GM18505 (cell line): Measurements from ENCODE around the gene BMP7.

Experiments used
- ATAC-seq: cut with Tn5 transposase; IDR thresholded peaks from one replicate; pipeline ENCODE4 v1.9.1; 2021; ENCODE audit not compliant: unreplicated experiment
- POLR2A ChIP-seq: IDR thresholded peaks from 4 replicates; pipeline ENCODE4 v1.6.1; 2011; ENCODE audit warnings: borderline replicate concordance; ENCODE audit not compliant: insufficient read depth, insufficient read length; ENCODE audit errors: extremely low read depth

BMP7 gene

GRCh38 chr20:57294550-57294949 is 28.1 kb upstream of the BMP7 start:
- no peak for ATAC-seq

DNA sequence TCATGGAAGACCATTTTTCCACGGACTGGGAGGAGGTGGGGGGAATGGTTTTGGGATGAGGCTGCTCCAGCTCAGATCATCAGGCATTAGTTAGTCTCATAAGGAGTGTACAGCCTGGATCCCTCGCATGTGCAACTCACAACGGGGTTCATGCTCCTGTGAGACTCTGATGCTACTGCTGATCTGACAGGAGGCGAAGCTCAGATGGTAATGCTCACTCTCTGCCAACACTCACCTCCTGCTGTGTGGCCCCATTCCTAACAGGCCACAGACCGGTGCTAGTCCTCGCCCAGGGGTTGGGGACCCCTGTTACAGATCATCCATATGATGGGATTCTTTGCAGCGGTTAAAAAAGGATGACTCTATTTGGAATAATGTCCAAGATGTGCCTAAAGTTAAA is 27.6 kb upstream of the BMP7 start:
- TF ChIP-seq POLR2A, result no peak
- no peak for ATAC-seq

More at GRCh38 chr20:57294550-57294949, 28.1 kb upstream of the BMP7 start:
- no peak for TF ChIP-seq POLR2A

DNA sequence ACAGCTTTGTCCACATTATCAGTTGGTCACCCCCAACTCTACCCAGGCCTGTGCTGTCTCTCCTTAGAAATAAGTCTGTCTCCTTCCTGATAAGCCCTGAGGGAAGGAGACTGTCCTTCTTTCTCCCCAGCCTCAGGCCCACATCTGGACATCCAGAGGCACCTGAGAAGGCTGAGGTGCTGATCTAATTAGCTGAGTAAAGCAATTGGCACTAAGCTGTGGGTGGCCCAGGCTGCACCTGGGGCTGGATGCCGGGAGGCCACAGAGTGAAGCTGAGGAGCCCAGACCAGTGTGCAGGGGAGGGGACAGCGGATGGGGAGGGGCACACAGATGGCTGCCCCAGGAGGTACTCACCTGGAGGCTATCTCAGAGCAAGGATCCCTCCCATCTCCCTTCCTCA is 26.2 kb upstream of the BMP7 start:
- TF ChIP-seq POLR2A, result no peak
- ATAC-seq, result no peak

- no peak for ATAC-seq
- TF ChIP-seq POLR2A, result no peak
These were observed 25.3 kb upstream of the BMP7 start for GRCh38 chr20:57291694-57292093.

- no peak for TF ChIP-seq POLR2A
- no peak for ATAC-seq
These were observed 24.6 kb upstream of the BMP7 start for GRCh38 chr20:57291003-57291402.

- TF ChIP-seq POLR2A, result no peak
- ATAC-seq, result no peak
These were observed 23.7 kb upstream of the BMP7 start for GRCh38 chr20:57290178-57290484.

DNA sequence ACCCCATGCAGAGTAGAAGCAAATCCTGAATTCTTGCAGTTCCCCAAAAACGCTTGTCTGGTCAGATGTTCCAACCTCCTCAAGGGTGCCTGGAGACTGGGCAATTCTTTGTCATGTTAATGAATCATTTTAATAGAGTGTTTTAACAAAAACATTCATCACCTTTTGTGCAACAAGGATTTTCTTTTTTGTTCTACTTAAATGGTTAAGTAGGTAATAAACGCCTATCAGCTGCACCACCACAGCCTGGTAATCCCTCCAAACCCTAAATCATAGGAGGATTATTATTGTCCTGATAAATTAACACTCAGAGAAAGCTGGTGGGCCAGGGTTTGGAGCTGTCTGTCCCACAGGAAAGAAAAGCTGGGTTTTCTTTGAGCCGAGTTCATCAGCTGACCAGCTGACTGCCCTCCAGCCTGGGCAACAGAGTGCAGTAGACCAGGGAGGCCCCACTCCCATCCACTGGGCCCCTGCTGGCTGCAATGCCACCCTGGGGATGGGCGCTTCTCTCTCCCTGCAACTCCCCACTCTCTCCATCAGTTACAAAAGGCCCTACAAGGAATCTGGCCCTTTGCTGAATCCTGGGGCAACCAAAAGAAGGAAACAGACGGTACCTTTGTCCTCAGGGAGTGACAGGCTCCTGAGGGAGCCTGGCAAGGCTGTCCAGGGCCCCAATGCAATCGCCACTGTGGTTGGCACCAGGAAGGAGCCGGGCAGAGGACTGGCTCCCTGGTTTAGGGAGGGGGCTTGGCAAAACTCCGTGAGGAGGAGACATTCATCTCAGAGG is 23.1 kb upstream of the BMP7 start:
- no peak for TF ChIP-seq POLR2A
- ATAC-seq, result no peak

- ATAC-seq, result no peak
- no peak for TF ChIP-seq POLR2A
These were observed 22.3 kb upstream of the BMP7 start for GRCh38 chr20:57288651-57289277.

DNA sequence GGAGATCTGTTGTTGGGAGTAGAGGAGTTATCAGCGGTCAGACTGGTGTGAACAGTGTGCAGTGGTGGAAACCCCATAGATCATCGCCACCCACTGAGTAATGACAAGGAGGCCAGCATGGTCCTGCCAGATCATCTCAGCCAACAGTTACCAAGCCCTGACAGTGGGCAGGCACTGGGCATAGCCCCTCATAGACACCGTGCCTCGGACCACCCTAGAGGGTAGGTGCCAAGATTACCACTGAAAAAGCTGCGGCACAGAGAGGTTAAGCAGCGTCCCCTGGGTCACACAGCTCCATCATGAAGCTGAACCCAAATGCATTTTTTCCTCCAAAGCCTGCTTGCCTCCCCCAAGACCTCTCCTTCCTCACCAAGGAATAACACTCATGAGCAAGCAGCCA is 21.5 kb upstream of the BMP7 start:
- no peak for ATAC-seq

GRCh38 chr20:57287007-57287880 is 20.8 kb upstream of the BMP7 start:
- no peak for TF ChIP-seq POLR2A
- no peak for ATAC-seq

More for the DNA sequence above, 21.5 kb upstream of the BMP7 start:
- TF ChIP-seq POLR2A, result no peak

- ATAC-seq, result no peak
These were observed 17.4 kb upstream of the BMP7 start for GRCh38 chr20:57283860-57284259.

DNA sequence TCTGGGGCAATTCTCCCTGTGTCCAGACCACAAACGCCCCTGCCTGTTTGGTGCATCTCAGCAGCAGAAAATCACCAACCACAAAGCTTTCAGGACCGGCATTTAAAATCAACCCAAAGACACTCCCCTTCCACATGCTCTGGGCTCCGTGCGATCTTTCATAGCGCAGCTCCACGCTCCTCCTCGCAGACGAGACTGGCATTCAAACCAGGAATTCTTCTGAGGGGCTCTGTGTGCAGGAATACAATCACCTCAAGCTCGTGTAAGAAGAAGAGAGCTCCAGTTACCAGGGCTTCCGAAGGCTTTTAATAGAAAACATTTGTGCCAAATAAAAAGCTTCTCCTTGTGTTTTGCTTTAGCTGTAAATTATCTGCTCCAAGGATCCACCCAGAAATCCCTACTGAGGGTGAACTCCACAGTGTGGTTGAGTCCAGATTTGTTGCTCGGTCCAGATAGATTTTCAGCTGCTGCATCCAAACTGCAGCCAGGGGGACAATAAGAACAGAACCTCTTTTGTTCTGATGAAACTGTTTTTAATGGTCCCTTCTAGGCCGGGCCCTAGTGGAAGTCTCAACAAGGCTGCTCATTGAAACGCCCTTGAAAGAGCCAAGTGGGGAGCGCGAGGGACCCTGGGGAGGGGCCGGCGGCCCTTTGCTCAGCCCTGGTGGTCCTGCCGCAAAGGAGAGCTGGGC is 16.4 kb upstream of the BMP7 start:
- ATAC-seq, result no peak
- no peak for TF ChIP-seq POLR2A

More at GRCh38 chr20:57283860-57284259, 17.4 kb upstream of the BMP7 start:
- TF ChIP-seq POLR2A, result no peak

DNA sequence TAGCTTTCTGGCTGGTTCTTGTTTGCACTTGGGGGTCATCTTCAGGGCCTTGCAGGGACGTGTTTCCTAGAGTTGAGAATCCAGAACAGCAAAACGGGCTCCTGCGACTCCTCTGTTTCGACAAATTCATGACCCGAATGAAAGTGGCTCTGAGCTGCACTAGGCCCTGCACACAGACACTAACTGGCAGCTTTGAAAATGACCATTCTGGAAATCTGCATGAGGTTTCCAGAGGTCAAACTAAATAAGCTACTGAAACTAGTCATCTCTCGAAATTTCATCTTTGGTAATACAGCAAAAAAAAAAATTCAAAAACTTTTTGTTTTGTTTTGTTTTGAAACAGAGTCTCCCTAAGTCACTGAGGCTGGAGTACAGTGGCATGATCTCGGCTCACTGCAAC is 15.5 kb upstream of the BMP7 start:
- no peak for ATAC-seq

More for the DNA sequence above, 15.5 kb upstream of the BMP7 start:
- no peak for TF ChIP-seq POLR2A
